Breast epithelium (tissue), 4 donors: ENCODE measurements around the gene SLC9A2. TPM values are rescaled to one million over a fixed set of nuclear protein-coding genes. Genes with fewer than 3 reads are reported as not detected.

Experiments used
- DNase-seq, 2 donors: peaks; one replicate each; pipeline ENCODE4 v3.0.0-alpha.2; 2019; ENCODE audit warnings: low spot score in 2 of 2
- H3K27ac ChIP-seq, 2 donors: fragments of 200-600 bp; sonication (generic) in 1 of 2; one replicate each; pipeline ENCODE4 v1.5.1; 2016 to 2019; ENCODE audit warnings: mild to moderate bottlenecking in 1 of 2
- H3K27me3 ChIP-seq, 2 donors: fragments of 200-600 bp; sonication (generic) in 1 of 2; one replicate each; pipeline versions ENCODE4 v1.5.1 to v1.6.0; 2017 to 2019; ENCODE audit warnings: control low read depth in 1 of 2, mild to moderate bottlenecking in 1 of 2
- H3K36me3 ChIP-seq: fragments of 200-600 bp; one replicate; pipeline ENCODE4 v1.5.1; 2019
- H3K4me1 ChIP-seq, 2 donors: fragments of 200-600 bp; sonication (generic); one replicate each; pipeline ENCODE4 v1.5.1; 2016 to 2019; ENCODE audit warnings: control low read depth in 1 of 2
- H3K4me3 ChIP-seq, 3 donors: fragments of 200-600 bp; sonication (generic); 1 replicate in 2 of 3; 2 replicates in 1 of 3; pipeline ENCODE4 v1.5.1; 2016 to 2019; ENCODE audit warnings: mild to moderate bottlenecking in 3 of 3, moderate library complexity in 2 of 3
- H3K9me3 ChIP-seq, 2 donors: fragments of 200-600 bp; sonication (generic) in 1 of 2; one replicate each; pipeline ENCODE4 v1.5.1; 2016 to 2019; ENCODE audit warnings: control low read depth in 1 of 2
- CTCF ChIP-seq, 3 donors: fragments of 450-650 bp; IDR thresholded peaks; one replicate each; pipeline ENCODE4 v1.5.1; 2016 to 2017; ENCODE audit warnings: antibody characterized with exemption in 3 of 3, mild to moderate bottlenecking in 3 of 3, moderate library complexity in 3 of 3
- POLR2A ChIP-seq: fragments of 450-650 bp; IDR thresholded peaks from one replicate; pipeline ENCODE4 v1.6.1; 2016; ENCODE audit warnings: antibody characterized with exemption, mild to moderate bottlenecking, moderate library complexity
- POLR2AphosphoS5 ChIP-seq, 3 donors: sonication (generic); formaldehyde crosslinking; IDR thresholded peaks; one replicate each; pipeline ENCODE4 v1.6.1; 2017; ENCODE audit warnings: antibody characterized with exemption in 3 of 3
- intact Hi-C: fragments of 100-400 bp; cut with DNase I; formaldehyde crosslinking; loops from one replicate; pipeline ENCODE4 v1.15.1; 2023; ENCODE audit warnings: low total_unique reads
- total RNA-seq, 3 donors: library from RNA; depleted of rRNA; stranded (reverse); fragments of >200 nt; gene quantifications; one replicate each; pipeline ENCODE4 v1.1.0, GENCODE V29; 2016

The SLC9A2 gene
- total RNA-seq, 3 donors from 2014 or later: 0.16 to 0.98 (median 0.73) TPM

GRCh38 chr2:102672107-102672776 lies 52.9 kb downstream of the SLC9A2 start:
- Histone ChIP-seq H3K4me3 (no peak overlapping the region), H3K9me3 (no peaks in the 10 kb centered on the region), H3K36me3 (no peaks in the 10 kb centered on the region), H3K27ac (no peak overlapping the region), H3K27me3 (no peaks in the 10 kb centered on the region), H3K4me1 (no peaks in the 10 kb centered on the region)
- intact Hi-C loops: no loop called here
- TF ChIP-seq POLR2AphosphoS5 (IDR thresholded peaks at IDR 0.05) (no peak), CTCF (IDR thresholded peaks at IDR 0.05) (no peak), POLR2A (no peak)
- no peak for DNase-seq

GRCh38 chr2:102674370-102674769 lies 55.0 kb downstream of the SLC9A2 start:
- H3K27me3 ChIP-seq: no peaks in the 10 kb centered on the region
- no peaks in the 10 kb centered on the region for H3K9me3 ChIP-seq
- no peak for DNase-seq
- no peaks in the 10 kb centered on the region for H3K36me3 ChIP-seq
- no peaks in the 10 kb centered on the region for H3K4me1 ChIP-seq
- H3K4me3 ChIP-seq: no peak overlapping the region
- TF ChIP-seq POLR2AphosphoS5 (IDR thresholded peaks at IDR 0.05) (no peak), CTCF (IDR thresholded peaks at IDR 0.05) (no peak), POLR2A (no peak)
- H3K27ac ChIP-seq: no peak overlapping the region
- intact Hi-C loops: loop anchor here (1.0 kb wide), 1 partner anchor 20 kb away; no protein-coding TSS in a partner anchor

GRCh38 chr2:102674836-102675235 lies 55.5 kb downstream of the SLC9A2 start:
- no peak for TF ChIP-seq CTCF (IDR thresholded peaks at IDR 0.05)
- no peak for TF ChIP-seq POLR2AphosphoS5 (IDR thresholded peaks at IDR 0.05)
- TF ChIP-seq POLR2A: no peak
- no peak for DNase-seq
- H3K27ac ChIP-seq: no peak overlapping the region
- intact Hi-C loops: loop anchor here (1.0 kb wide), 1 partner anchor 21 kb away; no protein-coding TSS in a partner anchor
- no peaks in the 10 kb centered on the region for H3K27me3 ChIP-seq
- H3K4me3 ChIP-seq: no peak overlapping the region
- H3K9me3 ChIP-seq: no peaks in the 10 kb centered on the region
- H3K36me3 ChIP-seq: no peaks in the 10 kb centered on the region
- H3K4me1 ChIP-seq: no peaks in the 10 kb centered on the region

- DNase-seq: no peak
- TF ChIP-seq POLR2A (no peak), POLR2AphosphoS5 (IDR thresholded peaks at IDR 0.05) (no peak), CTCF (IDR thresholded peaks at IDR 0.05) (no peak)
- Histone ChIP-seq H3K9me3 (no peaks in the 10 kb centered on the region), H3K36me3 (no peaks in the 10 kb centered on the region), H3K27me3 (no peaks in the 10 kb centered on the region), H3K4me1 (no peaks in the 10 kb centered on the region), H3K27ac (no peak overlapping the region), H3K4me3 (no peak overlapping the region)
- intact Hi-C loops: no loop called here
Observed at GRCh38 chr2:102677244-102678215, 58.2 kb downstream of the SLC9A2 start.

- Histone ChIP-seq H3K27me3 (no peaks in the 10 kb centered on the region), H3K36me3 (no peaks in the 10 kb centered on the region), H3K27ac (no peak overlapping the region), H3K9me3 (no peaks in the 10 kb centered on the region), H3K4me1 (no peaks in the 10 kb centered on the region), H3K4me3 (no peak overlapping the region)
- TF ChIP-seq POLR2AphosphoS5 (IDR thresholded peaks at IDR 0.05) (no peak), CTCF (IDR thresholded peaks at IDR 0.05) (no peak), POLR2A (no peak)
- DNase-seq: no peak
- intact Hi-C loops: no loop called here
Observed at GRCh38 chr2:102678442-102678841, 59.1 kb downstream of the SLC9A2 start.
